DOHH2 (cell line): ENCODE data around the gene KIF1C.

Source experiments
- H3F3A ChIP-seq: fragments of 200-600 bp; sonication (generic), shearing (Covaris generic); 2 replicates; pipeline ENCODE4 v1.6.0; 2016; ENCODE audit warnings: antibody characterized with exemption, mild to moderate bottlenecking; ENCODE audit not compliant: control insufficient read depth, insufficient read depth
- H3K27ac ChIP-seq: fragments of 200-600 bp; sonication (generic); 2 replicates; pipeline ENCODE4 v1.5.1; 2014; ENCODE audit warnings: low read depth, mild to moderate bottlenecking, low read length, moderate library complexity
- H3K27me3 ChIP-seq: fragments of 200-600 bp; sonication (generic); 2 replicates; pipeline ENCODE4 v1.6.1; 2014; ENCODE audit warnings: mild to moderate bottlenecking, low read length, mixed read lengths; ENCODE audit not compliant: control insufficient read depth
- H3K36me3 ChIP-seq: fragments of 200-600 bp; sonication (generic); 2 replicates; pipeline ENCODE4 v1.6.1; 2014; ENCODE audit warnings: mild to moderate bottlenecking, low read length, moderate library complexity, mixed read lengths; ENCODE audit not compliant: control insufficient read depth
- H3K4me1 ChIP-seq: fragments of 200-600 bp; sonication (generic); 2 replicates; pipeline ENCODE4 v1.6.1; 2014; ENCODE audit warnings: mild to moderate bottlenecking, low read length, mixed read lengths; ENCODE audit not compliant: control insufficient read depth
- H3K4me2 ChIP-seq: fragments of 200-600 bp; sonication (generic); 2 replicates; pipeline ENCODE4 v1.6.0; 2014; ENCODE audit warnings: mild to moderate bottlenecking, low read length, moderate library complexity
- H3K4me3 ChIP-seq: fragments of 200-600 bp; sonication (generic); 2 replicates; pipeline ENCODE4 v1.5.1; 2014; ENCODE audit warnings: mild to moderate bottlenecking, low read length, mixed read lengths
- H3K79me2 ChIP-seq: fragments of 200-600 bp; sonication (generic); 2 replicates; pipeline ENCODE4 v1.6.1; 2014; ENCODE audit warnings: mild to moderate bottlenecking, low read length, mixed read lengths; ENCODE audit not compliant: control insufficient read depth
- H3K9me2 ChIP-seq: fragments of 200-600 bp; sonication (generic); replicated peaks from 2 replicates; pipeline ENCODE4 v1.6.1; 2014; ENCODE audit warnings: mild to moderate bottlenecking, low read length, mixed read lengths; ENCODE audit not compliant: control insufficient read depth
- H3K9me3 ChIP-seq: fragments of 200-600 bp; sonication (generic); 2 replicates; pipeline ENCODE4 v1.6.1; 2014; ENCODE audit warnings: antibody characterized with exemption, low read length, mixed read lengths; ENCODE audit not compliant: control insufficient read depth, insufficient read depth
- H4K20me1 ChIP-seq: fragments of 200-600 bp; sonication (generic); 2 replicates; pipeline ENCODE4 v1.6.0; 2014; ENCODE audit warnings: low read depth, mild to moderate bottlenecking, antibody characterized with exemption, low read length, moderate library complexity; ENCODE audit not compliant: control insufficient read depth, insufficient read depth
- CTCF ChIP-seq: fragments of 200-600 bp; sonication (generic); IDR thresholded peaks from one replicate; pipeline ENCODE4 v1.5.1; 2014; ENCODE audit warnings: antibody characterized with exemption, mild to moderate bottlenecking, low read depth, low read length; ENCODE audit not compliant: poor library complexity, severe bottlenecking
- EZH2phosphoT487 ChIP-seq: fragments of 200-600 bp; sonication (generic); IDR thresholded peaks from 2 replicates; pipeline ENCODE4 v1.6.1; 2017; ENCODE audit warnings: borderline replicate concordance, mild to moderate bottlenecking, antibody characterized with exemption, low read length, moderate library complexity, mixed read lengths

KIF1C gene

GRCh38 chr17:5045496-5045895, 47.7 kb downstream of the KIF1C start:
- no peak overlapping the region for H3K4me2 ChIP-seq
- H3K79me2 ChIP-seq: no peaks in the 10 kb centered on the region
- no peak overlapping the region for H3K27ac ChIP-seq
- TF ChIP-seq CTCF (no peak), EZH2phosphoT487 (no peak)
- H3K36me3 ChIP-seq: no peaks in the 10 kb centered on the region
- H4K20me1 ChIP-seq: no peaks in the 10 kb centered on the region
- H3F3A ChIP-seq: peaks cover 6% of the 10 kb centered on the region
- H3K9me2 ChIP-seq: no peaks in the 10 kb centered on the region
- no peaks in the 10 kb centered on the region for H3K27me3 ChIP-seq
- no peak overlapping the region for H3K4me3 ChIP-seq
- peaks cover 40% of the 10 kb centered on the region for H3K4me1 ChIP-seq
- H3K9me3 ChIP-seq: no peaks in the 10 kb centered on the region

GRCh38 chr17:5047446-5047845, 49.7 kb downstream of the KIF1C start:
- H3K79me2 ChIP-seq: no peaks in the 10 kb centered on the region
- no peaks in the 10 kb centered on the region for H4K20me1 ChIP-seq
- no peak for TF ChIP-seq EZH2phosphoT487
- TF ChIP-seq CTCF: no peak
- H3K27ac ChIP-seq: peak overlapping the region; percentile 1; the same call in 1 of the 2 replicates
- H3K4me2 ChIP-seq: peak overlapping the region; percentile 13; the same call in 1 of the 2 replicates
- H3K9me2 ChIP-seq: no peaks in the 10 kb centered on the region
- peaks cover 6% of the 10 kb centered on the region for H3F3A ChIP-seq
- no peaks in the 10 kb centered on the region for H3K36me3 ChIP-seq
- H3K27me3 ChIP-seq: no peaks in the 10 kb centered on the region
- peaks cover 36% of the 10 kb centered on the region for H3K4me1 ChIP-seq
- no peak overlapping the region for H3K4me3 ChIP-seq
- H3K9me3 ChIP-seq: no peaks in the 10 kb centered on the region

- no peaks in the 10 kb centered on the region for H3K36me3 ChIP-seq
- H3K4me3 ChIP-seq: peak overlapping the region; percentile 21
These were observed 51.6 kb downstream of the KIF1C start for GRCh38 chr17:5049314-5049841.

More at GRCh38 chr17:5049314-5049841, 51.6 kb downstream of the KIF1C start:
- Histone ChIP-seq H3F3A (peaks cover 6% of the 10 kb centered on the region), H3K4me2 (peak overlapping the region; percentile 47), H3K79me2 (no peaks in the 10 kb centered on the region), H4K20me1 (no peaks in the 10 kb centered on the region), H3K27ac (peak overlapping the region; percentile 94), H3K4me1 (peaks cover 42% of the 10 kb centered on the region), H3K27me3 (no peaks in the 10 kb centered on the region), H3K9me2 (no peaks in the 10 kb centered on the region), H3K9me3 (no peaks in the 10 kb centered on the region)
- TF ChIP-seq EZH2phosphoT487 (no peak), CTCF (no peak)
